GM23248 (cell line): ENCODE results near the gene NTHL1.

Experiments
- EZH2 ChIP-seq: fragments of 200-600 bp; sonication (generic); IDR thresholded peaks from 2 replicates; pipeline ENCODE4 v1.6.1; 2018; ENCODE audit warnings: antibody characterized with exemption, mild to moderate bottlenecking; ENCODE audit not compliant: insufficient read depth, poor library complexity, severe bottlenecking
- EZH2phosphoT487 ChIP-seq: fragments of 200-600 bp; sonication (generic); IDR thresholded peaks from 2 replicates; pipeline ENCODE4 v1.6.1; 2018; ENCODE audit warnings: antibody characterized with exemption, moderate library complexity, mild to moderate bottlenecking, low read depth; ENCODE audit not compliant: insufficient read depth

DNA sequence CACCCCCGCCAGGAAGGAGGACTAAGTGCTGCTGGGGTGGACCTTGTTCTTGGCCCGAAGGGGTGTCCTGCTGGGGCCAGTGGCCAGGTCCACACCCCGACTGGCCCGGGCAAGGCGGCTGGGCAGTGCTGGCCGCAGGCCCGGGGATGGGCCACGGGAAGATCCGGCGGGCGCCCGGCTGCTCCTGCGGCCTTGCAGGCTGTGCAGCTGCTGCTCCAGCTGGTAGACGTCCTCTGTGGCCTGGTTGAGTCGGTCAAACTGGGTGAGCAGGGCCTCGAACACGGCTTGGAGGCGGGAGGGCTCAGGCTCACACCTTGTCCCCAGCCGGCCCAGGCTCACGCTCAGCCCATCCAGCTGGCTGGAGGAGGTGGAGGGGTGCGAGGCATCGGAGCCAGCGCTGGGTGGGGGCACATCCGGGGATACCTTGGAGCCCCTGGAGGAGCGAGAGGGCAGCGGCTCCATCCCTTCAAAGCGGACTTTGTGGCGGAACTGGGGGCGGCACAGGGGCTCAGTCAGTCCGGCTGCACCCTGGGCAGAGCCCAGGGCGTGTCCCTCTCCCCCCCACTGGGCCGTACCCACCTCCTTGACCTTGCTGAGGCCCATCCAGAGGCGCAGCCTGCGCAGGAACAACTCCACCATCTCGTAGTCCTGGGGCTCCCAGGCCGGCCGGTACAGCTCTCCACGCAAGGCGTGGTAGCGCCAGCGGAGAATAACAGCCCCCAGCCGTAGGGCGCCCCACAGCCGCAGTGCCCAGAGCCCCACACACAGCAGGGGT is 42.3 kb upstream of the NTHL1 start:
- TF ChIP-seq EZH2phosphoT487 (no peak), EZH2 (no peak)
